ENCODE data around the gene TNFSF11.

- TF ChIP-seq POLR2A (IDR thresholded peaks at IDR 0.05; ENCODE audit: low read length) = no peak
- no peak for TF ChIP-seq GATA1 (IDR thresholded peaks at IDR 0.05; ENCODE audit: low read depth, low read length)
Measured at GRCh38 chr13:42625611-42626010, 51.7 kb downstream of the TNFSF11 start.

All from erythroblast (primary cell).